ENCODE data around the gene EIF2B2.

DNA sequence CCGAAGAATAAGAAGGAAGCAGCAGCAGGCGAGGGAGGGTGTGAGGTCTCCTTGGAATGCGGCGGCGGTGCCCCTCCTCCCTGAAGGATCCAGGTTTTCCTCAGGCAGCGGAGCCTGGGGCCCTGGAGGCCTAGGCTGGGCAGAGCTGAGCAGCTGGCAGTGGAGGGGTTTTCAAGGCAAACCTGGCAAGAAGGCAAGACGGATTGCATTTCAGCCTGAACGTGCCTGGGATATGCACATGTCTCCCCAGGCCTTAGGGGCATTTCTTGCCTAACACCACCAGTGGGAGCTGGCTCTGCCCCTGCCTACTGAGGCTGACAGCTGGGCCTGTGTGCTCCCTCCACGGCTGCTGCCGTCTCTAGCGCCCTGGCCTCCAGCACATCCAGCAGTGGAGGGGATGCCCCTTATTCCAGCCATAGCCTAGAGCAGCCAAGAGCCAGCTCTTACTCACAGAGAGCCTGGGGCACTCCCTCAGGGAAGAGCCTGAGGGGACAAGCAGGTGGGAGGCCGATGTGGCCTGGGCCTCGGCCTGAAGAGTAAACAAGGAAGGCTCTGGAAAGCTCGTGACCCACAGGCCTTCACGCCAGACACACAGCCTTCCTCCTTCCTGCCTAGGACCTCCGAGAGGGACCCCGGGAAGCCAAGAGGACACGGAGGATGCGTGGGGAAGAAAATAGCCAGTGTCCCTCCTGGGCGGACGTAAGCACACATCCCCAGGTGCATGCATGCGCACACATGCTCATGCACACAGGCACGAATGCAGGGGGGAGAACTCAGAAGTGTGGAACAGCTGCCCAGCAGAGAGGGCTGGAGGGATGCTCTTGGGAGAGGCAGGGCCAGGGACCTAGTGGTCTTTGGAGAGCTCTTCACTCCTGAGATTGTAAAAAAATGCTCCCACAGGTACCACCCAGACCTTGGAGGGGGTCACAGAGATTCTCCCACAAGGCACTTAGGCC lies 23.0 kb upstream of the EIF2B2 start:
- TF ChIP-seq CTCF (conservative IDR thresholded peaks at IDR 0.05) (no peak), EZH2 (IDR thresholded peaks at IDR 0.05; ENCODE audit: low read depth) (no peak)

Measured in PC-9 (cell line).